Left ventricle myocardium superior (tissue), 1 donor: ENCODE measurements around the gene PTPRN2. TPM values are rescaled to one million over a fixed set of nuclear protein-coding genes. Genes with fewer than 3 reads are reported as not detected.

Experiments
- ATAC-seq: fragments of 200-7000 bp; cut with Tn5 transposase; one replicate; pipeline ENCODE4 v1.9.1; 2020; ENCODE audit warnings: mild to moderate bottlenecking, moderate library complexity
- DNase-seq: peaks from one replicate; pipeline ENCODE4 v3.0.0-alpha.2; 2020
- intact Hi-C: fragments of 100-400 bp; cut with micrococcal nuclease; formaldehyde crosslinking; loops from one replicate; pipeline ENCODE4 v1.11.0; 2022
- total RNA-seq: library from RNA; stranded (reverse); fragmentation: NEBNext Ultra II Directional; extraction: Animal tissue kit (Norgen Biotek cat#: 25700); gene quantifications from one replicate; pipeline ENCODE4 v1.2.1, GENCODE V29; 2021
- donor health status: DM: no; HTN: yes; CAD: no; lungs with severe emphysema.

The PTPRN2 gene
- total RNA-seq, 1 donor from 2014 or later: 1.3 TPM

GRCh38 chr7:157800281-157800680 lies 787.3 kb downstream of the PTPRN2 start:
- intact Hi-C loops: no loop called here
- DNase-seq (no peak), ATAC-seq (no peak)

- intact Hi-C loops: no loop called here
- ATAC-seq (no peak), DNase-seq (peak; percentile 17)
These were observed 788.4 kb downstream of the PTPRN2 start for GRCh38 chr7:157799076-157799685.

- intact Hi-C loops: no loop called here
- no peak for DNase-seq
- ATAC-seq: no peak
These were observed 790.3 kb downstream of the PTPRN2 start for GRCh38 chr7:157797361-157797760.

- ATAC-seq (no peak), DNase-seq (no peak)
- intact Hi-C loops: no loop called here
These were observed 790.8 kb downstream of the PTPRN2 start for GRCh38 chr7:157796846-157797245.

GRCh38 chr7:157795643-157796042 lies 792.0 kb downstream of the PTPRN2 start:
- DNase-seq (no peak), ATAC-seq (no peak)
- intact Hi-C loops: no loop called here

- ATAC-seq (no peak), DNase-seq (no peak)
- intact Hi-C loops: no loop called here
These were observed 792.4 kb downstream of the PTPRN2 start for GRCh38 chr7:157795199-157795598.

GRCh38 chr7:157794746-157795065 lies 792.9 kb downstream of the PTPRN2 start:
- no peak for ATAC-seq
- DNase-seq: no peak
- intact Hi-C loops: no loop called here

GRCh38 chr7:157793973-157794745 lies 793.5 kb downstream of the PTPRN2 start:
- intact Hi-C loops: no loop called here
- no peak for ATAC-seq
- no peak for DNase-seq

- DNase-seq: no peak
- no peak for ATAC-seq
- intact Hi-C loops: no loop called here
These were observed 794.6 kb downstream of the PTPRN2 start for GRCh38 chr7:157793087-157793353.

GRCh38 chr7:157792241-157793086 lies 795.2 kb downstream of the PTPRN2 start:
- intact Hi-C loops: no loop called here
- no peak for DNase-seq

GRCh38 chr7:157791666-157792065 lies 796.0 kb downstream of the PTPRN2 start:
- intact Hi-C loops: no loop called here
- DNase-seq: no peak
- ATAC-seq: no peak

More at GRCh38 chr7:157792241-157793086, 795.2 kb downstream of the PTPRN2 start:
- no peak for ATAC-seq

- intact Hi-C loops: no loop called here
- no peak for ATAC-seq
- no peak for DNase-seq
These were observed 796.4 kb downstream of the PTPRN2 start for GRCh38 chr7:157791261-157791660.

GRCh38 chr7:157789942-157790341 lies 797.7 kb downstream of the PTPRN2 start:
- ATAC-seq (no peak), DNase-seq (no peak)
- intact Hi-C loops: no loop called here

- DNase-seq: no peak
- intact Hi-C loops: no loop called here
- no peak for ATAC-seq
These were observed 798.5 kb downstream of the PTPRN2 start for GRCh38 chr7:157789094-157789493.

- no peak for ATAC-seq
- intact Hi-C loops: no loop called here
- DNase-seq: no peak
These were observed 799.0 kb downstream of the PTPRN2 start for GRCh38 chr7:157788573-157788972.

GRCh38 chr7:157787275-157787701 lies 800.3 kb downstream of the PTPRN2 start:
- no peak for ATAC-seq
- DNase-seq: peak; percentile 6
- intact Hi-C loops: no loop called here

- ATAC-seq (no peak), DNase-seq (peak; percentile 12)
These were observed 801.0 kb downstream of the PTPRN2 start for GRCh38 chr7:157786375-157787274.

GRCh38 chr7:157785486-157786186 lies 802.0 kb downstream of the PTPRN2 start:
- intact Hi-C loops: no loop called here
- ATAC-seq: no peak

More at GRCh38 chr7:157786375-157787274, 801.0 kb downstream of the PTPRN2 start:
- intact Hi-C loops: no loop called here

GRCh38 chr7:157784979-157785441 lies 802.6 kb downstream of the PTPRN2 start:
- ATAC-seq (no peak), DNase-seq (peak; percentile 15)
- intact Hi-C loops: no loop called here

More at GRCh38 chr7:157785486-157786186, 802.0 kb downstream of the PTPRN2 start:
- peak; percentile 6 for DNase-seq
